Ishikawa (cell line): ENCODE measurements around the gene MGAT3.

ENCODE experiments used
- CEBPB ChIP-seq: IDR thresholded peaks from 2 replicates; pipeline ENCODE4 v1.6.1; 2012
- CREB1 ChIP-seq: IDR thresholded peaks from 2 replicates; pipeline ENCODE4 v1.6.1; 2012; ENCODE audit warnings: low read depth
- EGR1 ChIP-seq: IDR thresholded peaks from 2 replicates; pipeline ENCODE4 v1.6.1; 2012
- EP300 ChIP-seq: IDR thresholded peaks from 2 replicates; pipeline ENCODE4 v1.6.1; 2012; ENCODE audit warnings: borderline replicate concordance
- FOXM1 ChIP-seq: IDR thresholded peaks from 2 replicates; pipeline ENCODE4 v1.6.1; 2012; ENCODE audit warnings: low read depth, borderline replicate concordance
- MAX ChIP-seq: IDR thresholded peaks from 2 replicates; pipeline ENCODE4 v1.6.1; 2012
- NFIC ChIP-seq: IDR thresholded peaks from 2 replicates; pipeline ENCODE4 v1.6.1; 2012
- RAD21 ChIP-seq: IDR thresholded peaks from 2 replicates; pipeline ENCODE4 v1.6.1; 2012; ENCODE audit warnings: low read depth
- REST ChIP-seq: IDR thresholded peaks from 2 replicates; pipeline ENCODE4 v1.6.1; 2012; ENCODE audit warnings: low read depth, mild to moderate bottlenecking
- TAF1 ChIP-seq: IDR thresholded peaks from 2 replicates; pipeline ENCODE4 v1.6.1; 2012; ENCODE audit warnings: low read depth, mild to moderate bottlenecking
- TCF12 ChIP-seq: IDR thresholded peaks from 2 replicates; pipeline ENCODE4 v1.6.1; 2012; ENCODE audit warnings: low read depth
- TEAD4 ChIP-seq: IDR thresholded peaks from 2 replicates; pipeline ENCODE4 v1.6.1; 2012
- USF1 ChIP-seq: IDR thresholded peaks from 2 replicates; pipeline ENCODE4 v1.6.1; 2012
- YY1 ChIP-seq: IDR thresholded peaks from 2 replicates; pipeline ENCODE4 v1.6.1; 2012; ENCODE audit warnings: low read depth
- ZBTB7A ChIP-seq: IDR thresholded peaks from 2 replicates; pipeline ENCODE4 v1.6.1; 2012; ENCODE audit warnings: low read depth

The MGAT3 gene

GRCh38 chr22:39491696-39492095 lies 34.9 kb downstream of the MGAT3 start:
- no peak for TF ChIP-seq TAF1
- TF ChIP-seq EGR1, result no peak

GRCh38 chr22:39492186-39492585 lies 35.4 kb downstream of the MGAT3 start:
- no peak for TF ChIP-seq TAF1
- no peak for TF ChIP-seq TEAD4
- TF ChIP-seq FOXM1, result no peak
- TF ChIP-seq TCF12, result no peak
- no peak for TF ChIP-seq EGR1
- no peak for TF ChIP-seq ZBTB7A
- no peak for TF ChIP-seq NFIC
- TF ChIP-seq CREB1, result no peak
- TF ChIP-seq EP300, result no peak
- TF ChIP-seq YY1, result no peak
- no peak for TF ChIP-seq RAD21
- no peak for TF ChIP-seq USF1
- no peak for TF ChIP-seq REST
- TF ChIP-seq CEBPB, result no peak
- no peak for TF ChIP-seq MAX

GRCh38 chr22:39493759-39494158 lies 36.9 kb downstream of the MGAT3 start:
- no peak for TF ChIP-seq EP300
- no peak for TF ChIP-seq NFIC
- no peak for TF ChIP-seq RAD21
- no peak for TF ChIP-seq CEBPB
- TF ChIP-seq REST, result no peak
- TF ChIP-seq ZBTB7A, result no peak
- no peak for TF ChIP-seq TEAD4
- no peak for TF ChIP-seq MAX
- no peak for TF ChIP-seq USF1
- TF ChIP-seq FOXM1, result no peak

- TF ChIP-seq ZBTB7A, result no peak
- TF ChIP-seq YY1, result no peak
- TF ChIP-seq CREB1, result no peak
- no peak for TF ChIP-seq TEAD4
- no peak for TF ChIP-seq CEBPB
- TF ChIP-seq USF1, result no peak
- TF ChIP-seq EGR1, result no peak
- no peak for TF ChIP-seq RAD21
- TF ChIP-seq EP300, result no peak
- no peak for TF ChIP-seq FOXM1
- no peak for TF ChIP-seq TCF12
- no peak for TF ChIP-seq MAX
- TF ChIP-seq NFIC, result no peak
Measured at GRCh38 chr22:39494471-39495120, 37.8 kb downstream of the MGAT3 start.

GRCh38 chr22:39496131-39496838 lies 39.5 kb downstream of the MGAT3 start:
- TF ChIP-seq RAD21 (peak; percentile 48), REST (no peak)
